GM12892 (cell line): ENCODE measurements around the gene XPR1.

ENCODE experiments used
- POLR2A ChIP-seq: IDR thresholded peaks from 2 replicates; pipeline ENCODE4 v1.6.1; 2011; ENCODE audit warnings: low read depth, low read length, control low read depth
- POLR2AphosphoS5 ChIP-seq: IDR thresholded peaks from 2 replicates; pipeline ENCODE4 v1.6.1; 2011; ENCODE audit warnings: low read depth, low read length, control low read depth
- TAF1 ChIP-seq: IDR thresholded peaks from 2 replicates; pipeline ENCODE4 v1.6.1; 2011; ENCODE audit warnings: low read depth, mild to moderate bottlenecking, control low read depth, low read length, borderline replicate concordance

DNA sequence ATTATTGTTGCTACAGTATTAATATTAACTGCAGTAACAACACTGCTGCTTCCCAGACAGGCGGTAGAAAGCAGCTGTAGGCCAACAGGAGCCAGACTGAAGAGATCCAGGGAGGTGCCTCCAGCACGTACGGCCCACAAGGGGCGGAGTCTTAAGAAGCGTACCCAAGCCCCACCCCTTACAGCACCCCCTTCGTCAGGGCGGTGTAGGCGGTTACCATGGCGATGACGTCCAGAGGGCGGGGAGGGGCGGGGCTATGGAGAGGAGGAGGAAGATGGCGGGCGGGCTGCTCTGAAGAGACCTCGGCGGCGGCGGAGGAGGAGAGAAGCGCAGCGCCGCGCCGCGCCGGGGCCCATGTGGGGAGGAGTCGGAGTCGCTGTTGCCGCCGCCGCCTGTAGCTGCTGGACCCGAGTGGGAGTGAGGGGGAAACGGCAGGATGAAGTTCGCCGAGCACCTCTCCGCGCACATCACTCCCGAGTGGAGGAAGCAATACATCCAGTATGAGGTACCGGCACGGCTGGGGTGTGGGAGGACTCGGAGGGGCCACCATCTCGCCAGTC lies at the start of gene XPR1:
- TF ChIP-seq POLR2AphosphoS5 (no peak; the same call in 1 of the 2 replicates), POLR2A (peak; percentile 78; the same call in 1 of the 2 replicates), TAF1 (peak; percentile 57)
